H9 (cell line): Measurements from ENCODE around the gene RAB11A. TPM values are rescaled to one million over a fixed set of nuclear protein-coding genes. Genes with fewer than 3 reads are reported as not detected.

ENCODE experiments used
- DNase-seq: peaks from one replicate; pipeline ENCODE4 v3.0.0-alpha.2; 2017
- H2AFZ ChIP-seq: one replicate; pipeline ENCODE4 v1.6.1; 2013; ENCODE audit warnings: mild to moderate bottlenecking, low read length, control low read depth, moderate library complexity
- H2AK5ac ChIP-seq: 2 replicates; pipeline ENCODE4 v1.6.1; 2013; ENCODE audit warnings: low read length, control low read depth, mixed read lengths; ENCODE audit not compliant: insufficient read length
- H2BK120ac ChIP-seq: one replicate; pipeline ENCODE4 v1.6.1; 2013; ENCODE audit warnings: low read depth, mild to moderate bottlenecking, low read length, control low read depth, inconsistent platforms; ENCODE audit not compliant: poor library complexity, severe bottlenecking
- H2BK12ac ChIP-seq: 2 replicates; pipeline ENCODE4 v1.6.1; 2013; ENCODE audit warnings: low read length, control low read depth, mixed read lengths, low read depth; ENCODE audit not compliant: insufficient read length
- H2BK15ac ChIP-seq: 2 replicates; pipeline ENCODE4 v1.6.1; 2013; ENCODE audit warnings: low read depth, low read length, control low read depth
- H2BK20ac ChIP-seq: one replicate; pipeline ENCODE4 v1.6.1; 2013; ENCODE audit warnings: low read depth, mild to moderate bottlenecking, low read length, control low read depth, inconsistent platforms; ENCODE audit not compliant: poor library complexity, severe bottlenecking
- H2BK5ac ChIP-seq: 2 replicates; pipeline ENCODE4 v1.6.1; 2013; ENCODE audit warnings: low read length, control low read depth, mixed read lengths; ENCODE audit not compliant: insufficient read length
- H3K14ac ChIP-seq: 2 replicates; pipeline ENCODE4 v1.6.1; 2013; ENCODE audit warnings: low read length, control low read depth; ENCODE audit not compliant: insufficient read depth
- H3K18ac ChIP-seq: 2 replicates; pipeline ENCODE4 v1.6.1; 2013; ENCODE audit warnings: low read depth, mild to moderate bottlenecking, mixed read lengths, low read length, control low read depth; ENCODE audit not compliant: insufficient read length
- H3K23ac ChIP-seq: 2 replicates; pipeline ENCODE4 v1.6.1; 2013; ENCODE audit warnings: low read length, control low read depth, mixed read lengths, low read depth; ENCODE audit not compliant: insufficient read length
- H3K23me2 ChIP-seq: 2 replicates; pipeline ENCODE4 v1.6.1; 2013; ENCODE audit warnings: low read depth, mild to moderate bottlenecking, mixed read lengths, low read length, control low read depth; ENCODE audit not compliant: insufficient read length, poor library complexity, severe bottlenecking
- H3K27ac ChIP-seq: 2 replicates; pipeline ENCODE4 v1.5.1; 2013; ENCODE audit warnings: low read length, control low read depth, mixed read lengths, low read depth; ENCODE audit not compliant: insufficient read length
- H3K27me3 ChIP-seq: 2 replicates; pipeline ENCODE4 v1.6.1; 2013; ENCODE audit warnings: low read length, control low read depth, inconsistent platforms; ENCODE audit not compliant: insufficient read depth
- H3K4ac ChIP-seq: 2 replicates; pipeline ENCODE4 v1.6.1; 2013; ENCODE audit warnings: low read depth, mild to moderate bottlenecking, control low read depth, inconsistent platforms, low read length, moderate library complexity
- H3K4me1 ChIP-seq: 2 replicates; pipeline ENCODE4 v1.6.1; 2013; ENCODE audit warnings: low read length, control low read depth, inconsistent platforms; ENCODE audit not compliant: insufficient read depth
- H3K4me2 ChIP-seq: 2 replicates; pipeline ENCODE4 v1.6.1; 2013; ENCODE audit warnings: low read length, control low read depth, mixed read lengths; ENCODE audit not compliant: insufficient read length, insufficient read depth
- H3K56ac ChIP-seq: 2 replicates; pipeline ENCODE4 v1.6.1; 2013; ENCODE audit warnings: low read depth, mild to moderate bottlenecking, mixed read lengths, low read length, control low read depth; ENCODE audit not compliant: insufficient read length
- H3K79me1 ChIP-seq: 2 replicates; pipeline ENCODE4 v1.6.1; 2013; ENCODE audit warnings: low read depth, mild to moderate bottlenecking, moderate library complexity, low read length, control low read depth, inconsistent platforms; ENCODE audit not compliant: insufficient read depth, poor library complexity, severe bottlenecking
- H3K79me2 ChIP-seq: 2 replicates; pipeline ENCODE4 v1.6.1; 2013; ENCODE audit warnings: low read length, control low read depth, inconsistent platforms; ENCODE audit not compliant: insufficient read depth
- H3K9ac ChIP-seq: 2 replicates; pipeline ENCODE4 v1.6.1; 2013; ENCODE audit warnings: low read length, control low read depth, mixed read lengths; ENCODE audit not compliant: insufficient read length; ENCODE audit errors: extremely low read depth
- H3K9me3 ChIP-seq: one replicate; pipeline ENCODE4 v1.6.1; 2013; ENCODE audit warnings: low read depth, low read length, inconsistent platforms; ENCODE audit not compliant: control insufficient read depth
- H3T11ph ChIP-seq: one replicate; pipeline ENCODE4 v1.6.1; 2013; ENCODE audit warnings: mild to moderate bottlenecking, low read length, control low read depth, inconsistent platforms
- H4K20me1 ChIP-seq: one replicate; pipeline ENCODE4 v1.6.1; 2013; ENCODE audit not compliant: control insufficient read depth, insufficient read length, insufficient read depth
- H4K5ac ChIP-seq: 2 replicates; pipeline ENCODE4 v1.6.1; 2013; ENCODE audit warnings: low read depth, mild to moderate bottlenecking, mixed read lengths, low read length, control low read depth; ENCODE audit not compliant: insufficient read length
- H4K8ac ChIP-seq: replicated peaks from 2 replicates; pipeline ENCODE4 v1.6.1; 2013; ENCODE audit warnings: low read length, control low read depth, mixed read lengths, low read depth; ENCODE audit not compliant: insufficient read length
- H4K91ac ChIP-seq: 2 replicates; pipeline ENCODE4 v1.6.1; 2013; ENCODE audit warnings: low read depth, mild to moderate bottlenecking, moderate library complexity, mixed read lengths, low read length, control low read depth; ENCODE audit not compliant: insufficient read length
- H3K27ac Mint-ChIP-seq, 3 experiments: 2 replicates in 2 of 3; 3 replicates in 1 of 3; pipeline ENCODE4 v1.8.0; 2020 to 2021; ENCODE audit warnings: mixed read lengths in 3 of 3, mild to moderate bottlenecking in 1 of 3, moderate library complexity in 1 of 3
- H3K27me3 Mint-ChIP-seq: 2 replicates; pipeline ENCODE4 v1.8.0; 2021; ENCODE audit warnings: low read depth, mild to moderate bottlenecking, moderate library complexity, mixed read lengths
- H3K36me3 Mint-ChIP-seq, 3 experiments: 2 replicates in 2 of 3; 3 replicates in 1 of 3; pipeline ENCODE4 v1.8.0; 2020 to 2021; ENCODE audit warnings: low read depth in 3 of 3, mixed read lengths in 3 of 3; ENCODE audit not compliant: insufficient read depth in 1 of 3
- H3K4me1 Mint-ChIP-seq, 2 experiments: 2 replicates each; pipeline ENCODE4 v1.8.0; 2020; ENCODE audit warnings: mixed read lengths in 2 of 2
- H3K4me3 Mint-ChIP-seq, 2 experiments: 2 replicates in 1 of 2; 3 replicates in 1 of 2; pipeline ENCODE4 v1.8.0; 2020 to 2021; ENCODE audit warnings: mild to moderate bottlenecking in 2 of 2, mixed read lengths in 2 of 2, moderate library complexity in 1 of 2
- H3K9me3 Mint-ChIP-seq, 2 experiments: 2 replicates in 1 of 2; 3 replicates in 1 of 2; pipeline ENCODE4 v1.8.0; 2020; ENCODE audit warnings: mild to moderate bottlenecking in 2 of 2, mixed read lengths in 2 of 2, moderate library complexity in 1 of 2
- CTCF ChIP-seq: fragments of 200-600 bp; sonication (generic); conservative IDR thresholded peaks from 3 replicates; pipeline ENCODE4 v1.8.0; 2021; ENCODE audit warnings: antibody characterized with exemption, mild to moderate bottlenecking
- WGBS: extraction: QIAGEN DNeasy Blood & Tissue Kit; methylation state at CpG from one replicate; pipeline ENCODE4 v1.1.7; 2013; ENCODE audit warnings: missing lambda C conversion rate, low lambda C conversion rate, mixed read lengths; ENCODE audit not compliant: insufficient read length; ENCODE audit errors: extremely low coverage; 5-methylcytosine and 5-hydroxymethylcytosine counted together
- total RNA-seq: library from RNA; stranded (reverse); gene quantifications from 2 replicates; pipeline ENCODE4 v1.2.1, GENCODE V29; 2021

The RAB11A gene
- total RNA-seq, 1 experiment from 2014 or later = 217 TPM

GRCh38 chr15:65917936-65918335, 48.6 kb downstream of the RAB11A start:
- no peak for TF ChIP-seq CTCF
- no peaks in the 10 kb centered on the region for H3K79me1 ChIP-seq
- H4K5ac ChIP-seq = no peak overlapping the region
- no peak overlapping the region for H2BK12ac ChIP-seq
- H3K36me3 Mint-ChIP-seq = no peaks in the 10 kb centered on the region
- H3K27ac ChIP-seq = no peak overlapping the region
- no peak overlapping the region for H3K4ac ChIP-seq
- H3K9ac ChIP-seq = no peak overlapping the region
- no peaks in the 10 kb centered on the region for H3K9me3 Mint-ChIP-seq
- no peaks in the 10 kb centered on the region for H4K20me1 ChIP-seq
- no peaks in the 10 kb centered on the region for H3K79me2 ChIP-seq
- WGBS = no CpG with 5 or more reads among the region's 4 CpGs
- peaks cover 2% of the 10 kb centered on the region; the same call in 1 of the 2 replicates for H3K4me1 ChIP-seq
- no peak overlapping the region for H3K23ac ChIP-seq
- no peak overlapping the region for H2BK20ac ChIP-seq
- no peak overlapping the region for H2AFZ ChIP-seq
- H2BK15ac ChIP-seq = no peak overlapping the region
- H3K23me2 ChIP-seq = no peaks in the 10 kb centered on the region
- no peaks in the 10 kb centered on the region for H3K27me3 ChIP-seq
- no peak overlapping the region for H3K4me2 ChIP-seq
- H3K27ac Mint-ChIP-seq = 0 out of 7 replicates have a peak overlapping the region, but pooled peaks of 1 of the 3 experiments have one; percentile 23
- H3K56ac ChIP-seq = no peak overlapping the region
- H3K9me3 ChIP-seq = no peaks in the 10 kb centered on the region
- peaks cover 30 to 40% of the 10 kb centered on the region in 2 experiments for H3K4me1 Mint-ChIP-seq
- H2BK5ac ChIP-seq = no peak overlapping the region
- no peak overlapping the region for H3K14ac ChIP-seq
- H2BK120ac ChIP-seq = no peak overlapping the region
- H2AK5ac ChIP-seq = no peak overlapping the region
- H3K27me3 Mint-ChIP-seq = no peaks in the 10 kb centered on the region
- H4K91ac ChIP-seq = no peak overlapping the region
- no peak overlapping the region for H3K18ac ChIP-seq
- H3T11ph ChIP-seq = no peak overlapping the region
- H3K4me3 Mint-ChIP-seq = no peak overlapping the region
- DNase-seq = no peak
- H4K8ac ChIP-seq = no peak overlapping the region
